ENCODE data around the gene TEAD3. TPM values are rescaled to one million over a fixed set of nuclear protein-coding genes. Genes with fewer than 3 reads are reported as not detected.
"Not testable (repeated sequence)": the region's sequence is repeated elsewhere in the genome, so short reads cannot be mapped to it uniquely, and the experiment has no call there.

Gene TEAD3
- total RNA-seq, 1 experiment from 2014 or later: 27.0 TPM

DNA sequence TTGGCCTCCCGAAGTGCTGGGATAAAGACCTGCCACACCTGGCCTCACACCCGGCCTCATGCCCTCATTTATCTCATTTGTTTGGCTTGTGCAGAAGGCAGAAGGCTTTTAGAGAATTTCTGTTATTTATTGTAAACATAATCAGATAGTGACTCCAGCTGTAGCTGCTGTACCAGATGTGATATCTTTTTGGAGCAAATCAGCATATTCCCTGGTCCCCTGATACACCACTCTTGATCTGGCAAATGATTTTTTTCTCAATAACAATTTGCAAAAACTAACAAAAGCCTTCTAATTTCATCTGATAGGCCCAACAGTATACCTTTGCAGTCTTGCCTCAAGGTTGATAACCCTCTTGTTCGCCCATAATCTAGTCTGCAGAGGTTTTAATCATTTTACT, 42.3 kb upstream of the TEAD3 start:
- Histone ChIP-seq H3K18ac (ENCODE audit: insufficient read length, low read depth, low read length) (no peak overlapping the region), H3K79me2 (ENCODE audit: insufficient read depth, low read length) (no peaks in the 10 kb centered on the region), H4K8ac (replicated peaks; ENCODE audit: insufficient read length, low read depth, low read length) (no peak overlapping the region), H3K14ac (ENCODE audit: insufficient read depth, low read length) (no peak overlapping the region), H2AFZ (ENCODE audit: low read length) (no peak overlapping the region), H4K20me1 (ENCODE audit: control insufficient read depth, insufficient read depth, insufficient read length) (no peaks in the 10 kb centered on the region), H2BK20ac (ENCODE audit: low read depth, low read length, poor library complexity, severe bottlenecking) (no peak overlapping the region), H3K27me3 (ENCODE audit: insufficient read depth, low read length) (no peaks in the 10 kb centered on the region), H4K91ac (ENCODE audit: insufficient read length, low read depth, low read length) (no peak overlapping the region), H2AK5ac (ENCODE audit: insufficient read length, low read length) (no peak overlapping the region), H2BK120ac (ENCODE audit: low read depth, low read length, poor library complexity, severe bottlenecking) (no peak overlapping the region), H4K5ac (ENCODE audit: insufficient read length, low read depth, low read length) (no peak overlapping the region), H3K9me3 (ENCODE audit: control insufficient read depth, low read depth, low read length) (no peaks in the 10 kb centered on the region), H2BK15ac (ENCODE audit: low read depth, low read length) (no peak overlapping the region), H3K56ac (ENCODE audit: insufficient read length, low read depth, low read length) (no peak overlapping the region), H3K23ac (ENCODE audit: insufficient read length, low read depth, low read length) (no peak overlapping the region), H3K4me1 (ENCODE audit: insufficient read depth, low read length) (no peaks in the 10 kb centered on the region; the same call in 1 of the 2 replicates), H3K79me1 (ENCODE audit: insufficient read depth, low read depth, low read length, poor library complexity, severe bottlenecking) (no peaks in the 10 kb centered on the region), H2BK5ac (ENCODE audit: insufficient read length, low read length) (no peak overlapping the region), H3K23me2 (ENCODE audit: insufficient read length, low read depth, low read length, poor library complexity, severe bottlenecking) (no peaks in the 10 kb centered on the region), H3K4me2 (ENCODE audit: insufficient read depth, insufficient read length, low read length) (no peak overlapping the region), H3K4ac (ENCODE audit: low read depth, low read length) (no peak overlapping the region), H3T11ph (ENCODE audit: low read length) (no peak overlapping the region), H3K27ac (ENCODE audit: insufficient read length, low read depth, low read length) (no peak overlapping the region), H2BK12ac (ENCODE audit: insufficient read length, low read depth, low read length) (no peak overlapping the region), H3K9ac (ENCODE audit: extremely low read depth, insufficient read length, low read length) (no peak overlapping the region)
- no peak for DNase-seq
- no peak overlapping the region for H3K27ac Mint-ChIP-seq
- H3K27me3 Mint-ChIP-seq (ENCODE audit: low read depth): no peaks in the 10 kb centered on the region
- no CpG with 5 or more reads among the region's 3 CpGs for WGBS (ENCODE audit: extremely low coverage, insufficient read length, low lambda C conversion rate)
- H3K36me3 Mint-ChIP-seq (ENCODE audit: insufficient read depth in 1 of 3, low read depth in 3 of 3): no peaks in the 10 kb centered on the region
- no peaks in the 10 kb centered on the region; a peak in 1 of 5 replicates for H3K9me3 Mint-ChIP-seq
- H3K4me1 Mint-ChIP-seq: peaks cover 20 to 34% of the 10 kb centered on the region in 2 experiments
- TF ChIP-seq, protein P1, sequence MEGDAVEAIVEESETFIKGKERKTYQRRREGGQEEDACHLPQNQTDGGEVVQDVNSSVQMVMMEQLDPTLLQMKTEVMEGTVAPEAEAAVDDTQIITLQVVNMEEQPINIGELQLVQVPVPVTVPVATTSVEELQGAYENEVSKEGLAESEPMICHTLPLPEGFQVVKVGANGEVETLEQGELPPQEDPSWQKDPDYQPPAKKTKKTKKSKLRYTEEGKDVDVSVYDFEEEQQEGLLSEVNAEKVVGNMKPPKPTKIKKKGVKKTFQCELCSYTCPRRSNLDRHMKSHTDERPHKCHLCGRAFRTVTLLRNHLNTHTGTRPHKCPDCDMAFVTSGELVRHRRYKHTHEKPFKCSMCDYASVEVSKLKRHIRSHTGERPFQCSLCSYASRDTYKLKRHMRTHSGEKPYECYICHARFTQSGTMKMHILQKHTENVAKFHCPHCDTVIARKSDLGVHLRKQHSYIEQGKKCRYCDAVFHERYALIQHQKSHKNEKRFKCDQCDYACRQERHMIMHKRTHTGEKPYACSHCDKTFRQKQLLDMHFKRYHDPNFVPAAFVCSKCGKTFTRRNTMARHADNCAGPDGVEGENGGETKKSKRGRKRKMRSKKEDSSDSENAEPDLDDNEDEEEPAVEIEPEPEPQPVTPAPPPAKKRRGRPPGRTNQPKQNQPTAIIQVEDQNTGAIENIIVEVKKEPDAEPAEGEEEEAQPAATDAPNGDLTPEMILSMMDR (conservative IDR thresholded peaks at IDR 0.05): no peak
- H3K4me3 Mint-ChIP-seq: no peak overlapping the region

DNA sequence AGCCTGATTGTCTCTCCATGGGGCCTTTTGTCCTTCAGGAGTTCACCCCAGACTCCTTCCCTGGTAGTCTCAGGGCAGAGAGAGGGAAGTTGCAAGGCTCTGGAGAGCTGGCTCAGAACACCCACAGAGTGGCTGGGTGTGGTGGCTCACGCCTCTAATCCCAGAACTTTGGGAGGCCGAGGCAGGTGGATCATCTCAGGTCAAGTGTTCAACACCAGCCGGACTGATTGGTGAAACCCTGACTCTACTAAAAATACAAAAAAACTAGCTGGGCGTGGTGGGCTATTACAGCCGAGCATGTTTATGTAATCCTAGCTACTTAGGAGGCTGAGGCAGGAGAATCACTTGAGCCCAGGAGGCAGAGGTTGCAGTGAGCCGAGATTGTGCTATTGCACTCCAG, 39.0 kb upstream of the TEAD3 start:
- not testable (repeated sequence) for H2BK20ac ChIP-seq (ENCODE audit: low read depth, low read length, poor library complexity, severe bottlenecking); H3K4me1 ChIP-seq (ENCODE audit: insufficient read depth, low read length); H4K91ac ChIP-seq (ENCODE audit: insufficient read length, low read depth, low read length); H3K79me2 ChIP-seq (ENCODE audit: insufficient read depth, low read length); H3K4ac ChIP-seq (ENCODE audit: low read depth, low read length); H3K4me3 Mint-ChIP-seq; H3K79me1 ChIP-seq (ENCODE audit: insufficient read depth, low read depth, low read length, poor library complexity, severe bottlenecking); H3K9me3 ChIP-seq (ENCODE audit: control insufficient read depth, low read depth, low read length); H3K4me2 ChIP-seq (ENCODE audit: insufficient read depth, insufficient read length, low read length); H3K36me3 Mint-ChIP-seq (ENCODE audit: insufficient read depth in 1 of 3, low read depth in 3 of 3); H3K9ac ChIP-seq (ENCODE audit: extremely low read depth, insufficient read length, low read length); H2BK120ac ChIP-seq (ENCODE audit: low read depth, low read length, poor library complexity, severe bottlenecking); H2AFZ ChIP-seq (ENCODE audit: low read length); H3K56ac ChIP-seq (ENCODE audit: insufficient read length, low read depth, low read length); H2BK12ac ChIP-seq (ENCODE audit: insufficient read length, low read depth, low read length); H3K27me3 ChIP-seq (ENCODE audit: insufficient read depth, low read length); H3K9me3 Mint-ChIP-seq; H3K27ac ChIP-seq (ENCODE audit: insufficient read length, low read depth, low read length); H3K23me2 ChIP-seq (ENCODE audit: insufficient read length, low read depth, low read length, poor library complexity, severe bottlenecking); H4K8ac ChIP-seq (replicated peaks; ENCODE audit: insufficient read length, low read depth, low read length); H2BK15ac ChIP-seq (ENCODE audit: low read depth, low read length); H4K20me1 ChIP-seq (ENCODE audit: control insufficient read depth, insufficient read depth, insufficient read length); H3K14ac ChIP-seq (ENCODE audit: insufficient read depth, low read length); H3K23ac ChIP-seq (ENCODE audit: insufficient read length, low read depth, low read length); H3K27me3 Mint-ChIP-seq (ENCODE audit: low read depth); H3K18ac ChIP-seq (ENCODE audit: insufficient read length, low read depth, low read length); DNase-seq; H2BK5ac ChIP-seq (ENCODE audit: insufficient read length, low read length); H3T11ph ChIP-seq (ENCODE audit: low read length); H4K5ac ChIP-seq (ENCODE audit: insufficient read length, low read depth, low read length); H2AK5ac ChIP-seq (ENCODE audit: insufficient read length, low read length)
- Mint-ChIP-seq H3K4me1 (peaks cover 17 to 32% of the 10 kb centered on the region in 2 experiments), H3K27ac (0 out of 7 replicates have a peak overlapping the region, but pooled peaks of 1 of the 3 experiments have one; percentile 14)
- no CpG with 5 or more reads among the region's 6 CpGs for WGBS (ENCODE audit: extremely low coverage, insufficient read length, low lambda C conversion rate)
